ENCODE results near the gene BLMH. TPM values are rescaled to one million over a fixed set of nuclear protein-coding genes. Genes with fewer than 3 reads are reported as not detected.
A peak's percentile ranks its signal among the peaks of the same experiment; 100 is the strongest.

BLMH gene
- total RNA-seq, 1 donor, result 39.8 TPM

DNA sequence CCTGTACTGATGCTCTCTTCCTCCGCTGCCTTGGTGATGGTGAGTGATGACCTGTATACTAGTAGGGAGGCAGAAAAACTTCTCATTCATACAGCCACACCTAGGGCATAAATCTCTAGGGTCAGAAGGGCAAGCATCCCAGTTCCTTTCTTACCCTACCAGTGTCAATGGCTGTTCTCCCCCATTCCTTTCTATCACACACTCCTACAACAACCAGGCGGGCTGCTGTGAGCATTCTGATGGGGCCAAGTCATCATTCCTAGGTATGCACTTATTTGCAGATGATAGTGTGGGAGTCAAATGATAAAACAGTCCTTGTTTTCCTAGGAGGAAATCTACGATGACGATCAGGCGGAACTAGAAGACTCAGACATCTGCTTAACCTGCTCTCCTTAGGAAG, 42.3 kb downstream of the BLMH start:
- Histone ChIP-seq H3K27me3 (ENCODE audit: insufficient read depth, low read length) (no peaks in the 10 kb centered on the region), H3K4me2 (ENCODE audit: insufficient read depth, low read length) (no peak overlapping the region), H3K79me2 (ENCODE audit: insufficient read depth, low read length) (no peaks in the 10 kb centered on the region), H2AFZ (ENCODE audit: low read length) (no peak overlapping the region), H3K27ac (ENCODE audit: low read depth, low read length) (no peak overlapping the region), H3K9me3 (ENCODE audit: low read depth, low read length) (no peaks in the 10 kb centered on the region), H4K20me1 (ENCODE audit: insufficient read depth, low read length) (no peaks in the 10 kb centered on the region), H3K4me3 (ENCODE audit: insufficient read depth, low read length) (no peak overlapping the region), H3K4me1 (ENCODE audit: insufficient read depth, low read length) (peaks cover 15% of the 10 kb centered on the region), H3K36me3 (ENCODE audit: insufficient read depth, low read length) (peaks cover 23% of the 10 kb centered on the region)
- TF ChIP-seq CTCF (IDR thresholded peaks at IDR 0.05; ENCODE audit: extremely low read depth, low read depth, low read length), result no peak
- DNase-seq (ENCODE audit: insufficient read length, low spot score, missing footprints), result no peak

- Histone ChIP-seq H2AFZ (ENCODE audit: low read length) (no peak overlapping the region), H3K27ac (ENCODE audit: low read depth, low read length) (no peak overlapping the region), H3K9me3 (ENCODE audit: low read depth, low read length) (no peaks in the 10 kb centered on the region), H3K27me3 (ENCODE audit: insufficient read depth, low read length) (no peaks in the 10 kb centered on the region), H3K4me1 (ENCODE audit: insufficient read depth, low read length) (peaks cover 16% of the 10 kb centered on the region), H3K4me3 (ENCODE audit: insufficient read depth, low read length) (no peak overlapping the region), H3K4me2 (ENCODE audit: insufficient read depth, low read length) (no peak overlapping the region), H4K20me1 (ENCODE audit: insufficient read depth, low read length) (no peaks in the 10 kb centered on the region), H3K79me2 (ENCODE audit: insufficient read depth, low read length) (no peaks in the 10 kb centered on the region), H3K36me3 (ENCODE audit: insufficient read depth, low read length) (peaks cover 23% of the 10 kb centered on the region)
- no peak for TF ChIP-seq CTCF (IDR thresholded peaks at IDR 0.05; ENCODE audit: extremely low read depth, low read depth, low read length)
- no peak for DNase-seq (ENCODE audit: insufficient read length, low spot score, missing footprints)
Measured at GRCh38 chr17:30248786-30249185, 43.0 kb downstream of the BLMH start.

DNA sequence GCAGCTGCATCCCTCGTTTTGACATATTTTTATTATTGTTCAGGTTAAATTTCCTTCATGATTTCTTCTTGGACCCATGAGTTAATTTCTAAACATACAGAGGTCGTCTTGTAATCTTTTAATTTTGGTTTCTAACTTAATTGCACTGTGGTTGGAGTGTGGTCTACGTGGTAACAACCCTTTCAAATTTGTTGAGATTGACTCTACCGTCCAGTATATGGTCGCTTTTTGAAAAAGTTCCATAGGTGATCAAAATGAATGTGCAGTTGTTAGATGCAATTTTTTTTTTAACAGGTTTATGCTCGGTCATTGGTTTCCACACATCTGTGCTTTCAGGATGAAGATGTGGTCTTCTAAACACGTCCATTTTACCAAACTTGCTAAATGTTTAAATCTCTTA, 45.3 kb downstream of the BLMH start:
- no peak overlapping the region for H3K4me2 ChIP-seq (ENCODE audit: insufficient read depth, low read length)
- no peaks in the 10 kb centered on the region for H3K79me2 ChIP-seq (ENCODE audit: insufficient read depth, low read length)
- no peak for DNase-seq (ENCODE audit: insufficient read length, low spot score, missing footprints)
- H3K36me3 ChIP-seq (ENCODE audit: insufficient read depth, low read length), result peaks cover 19% of the 10 kb centered on the region
- H3K9me3 ChIP-seq (ENCODE audit: low read depth, low read length), result no peaks in the 10 kb centered on the region
- H3K4me1 ChIP-seq (ENCODE audit: insufficient read depth, low read length), result peaks cover 16% of the 10 kb centered on the region
- H2AFZ ChIP-seq (ENCODE audit: low read length), result no peak overlapping the region
- TF ChIP-seq CTCF (IDR thresholded peaks at IDR 0.05; ENCODE audit: extremely low read depth, low read depth, low read length), result no peak
- H3K27me3 ChIP-seq (ENCODE audit: insufficient read depth, low read length), result no peaks in the 10 kb centered on the region
- no peaks in the 10 kb centered on the region for H4K20me1 ChIP-seq (ENCODE audit: insufficient read depth, low read length)
- H3K27ac ChIP-seq (ENCODE audit: low read depth, low read length), result no peak overlapping the region
- no peak overlapping the region for H3K4me3 ChIP-seq (ENCODE audit: insufficient read depth, low read length)

- no peaks in the 10 kb centered on the region for H3K79me2 ChIP-seq (ENCODE audit: insufficient read depth, low read length)
- DNase-seq (ENCODE audit: insufficient read length, low spot score, missing footprints), result peak; percentile 91
- no peaks in the 10 kb centered on the region for H4K20me1 ChIP-seq (ENCODE audit: insufficient read depth, low read length)
- H3K27ac ChIP-seq (ENCODE audit: low read depth, low read length), result peak overlapping the region; percentile 70
- H3K4me3 ChIP-seq (ENCODE audit: insufficient read depth, low read length), result no peak overlapping the region
- peak overlapping the region; percentile 27 for H2AFZ ChIP-seq (ENCODE audit: low read length)
- peaks cover 16% of the 10 kb centered on the region for H3K4me1 ChIP-seq (ENCODE audit: insufficient read depth, low read length)
- no peaks in the 10 kb centered on the region for H3K27me3 ChIP-seq (ENCODE audit: insufficient read depth, low read length)
- peaks cover 10% of the 10 kb centered on the region for H3K36me3 ChIP-seq (ENCODE audit: insufficient read depth, low read length)
- TF ChIP-seq CTCF (IDR thresholded peaks at IDR 0.05; ENCODE audit: extremely low read depth, low read depth, low read length), result no peak
- no peaks in the 10 kb centered on the region for H3K9me3 ChIP-seq (ENCODE audit: low read depth, low read length)
- peak overlapping the region; percentile 33 for H3K4me2 ChIP-seq (ENCODE audit: insufficient read depth, low read length)
Measured at GRCh38 chr17:30244853-30245385, 46.8 kb downstream of the BLMH start.

Measured in osteoblast (primary cell).